Measurements from ENCODE around the gene COMT. TPM values are rescaled to one million over a fixed set of nuclear protein-coding genes. Genes with fewer than 3 reads are reported as not detected.

Gene COMT
- total and polyA plus RNA-seq, 8 donors = 25.1 to 174 (median 103) TPM

DNA sequence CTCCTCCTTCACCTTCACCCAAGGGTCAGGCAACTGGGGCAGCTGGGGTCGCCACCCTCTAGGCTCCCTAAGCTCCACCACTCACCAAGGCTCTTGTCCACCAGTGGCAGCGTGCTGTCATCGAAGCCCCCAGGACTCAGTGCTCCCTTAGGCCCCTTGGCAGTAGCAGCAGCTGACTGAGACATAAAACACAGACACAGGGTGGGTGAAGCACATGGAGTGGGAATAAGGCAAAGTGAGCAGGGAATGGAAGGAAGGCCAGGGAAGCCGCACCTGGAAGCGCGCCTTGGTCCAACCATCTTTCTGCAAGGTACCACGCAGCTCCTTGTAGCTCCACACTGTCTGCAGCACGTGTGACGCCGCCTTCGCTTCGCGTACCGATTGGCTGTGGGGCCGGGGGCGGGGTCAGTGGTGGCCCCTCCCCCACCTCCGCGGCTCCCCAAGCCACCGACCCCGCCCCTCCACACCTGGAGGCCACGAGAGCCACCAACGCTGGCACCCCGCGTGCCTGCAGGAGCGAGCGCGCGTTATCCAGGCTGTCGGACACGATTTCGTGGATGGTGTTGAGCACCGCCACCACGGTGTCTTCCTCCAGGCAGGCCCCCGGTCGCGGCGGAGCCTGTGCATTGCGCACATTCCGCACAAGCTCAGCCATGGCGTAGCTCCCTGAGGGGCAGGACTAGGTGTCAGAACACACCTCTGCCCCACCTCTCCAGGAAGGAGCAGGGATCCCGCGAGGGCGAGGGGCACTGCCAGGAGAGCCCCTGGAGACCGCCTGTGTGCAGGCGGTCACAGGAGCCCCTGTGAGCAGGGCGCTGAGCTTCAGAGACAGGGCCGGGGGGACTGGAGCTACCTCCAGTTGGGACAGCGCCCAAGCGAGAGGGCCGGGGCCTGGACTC is 31.3 kb downstream of the COMT start:
- Histone ChIP-seq H3K4me1 (peaks cover 6 to 51% (median 37%) of the 10 kb centered on the region in 4 donors), H3K27ac (no peak overlapping the region), H3K27me3 (no peaks in the 10 kb centered on the region), H3K4me3 (no peak overlapping the region), H3K36me3 (peaks cover 0 to 62% (median 41%) of the 10 kb centered on the region in 4 donors), H3K9me3 (no peaks in the 10 kb centered on the region)
- no peak for DNase-seq
- WGBS, 5 donors = 90 to 97% (median 95%) methylated on average over 36 to 50 of the region's 50 CpGs
- intact Hi-C loops (cut with DNase I; ENCODE audit: low total_unique reads) = no loop called here
- TF ChIP-seq EP300 (IDR thresholded peaks at IDR 0.05) = no peak
- no peak for TF ChIP-seq CTCF (IDR thresholded peaks at IDR 0.05)
- TF ChIP-seq POLR2A (IDR thresholded peaks at IDR 0.05) = no peak
- no peak for TF ChIP-seq POLR2AphosphoS5 (IDR thresholded peaks at IDR 0.05)

DNA sequence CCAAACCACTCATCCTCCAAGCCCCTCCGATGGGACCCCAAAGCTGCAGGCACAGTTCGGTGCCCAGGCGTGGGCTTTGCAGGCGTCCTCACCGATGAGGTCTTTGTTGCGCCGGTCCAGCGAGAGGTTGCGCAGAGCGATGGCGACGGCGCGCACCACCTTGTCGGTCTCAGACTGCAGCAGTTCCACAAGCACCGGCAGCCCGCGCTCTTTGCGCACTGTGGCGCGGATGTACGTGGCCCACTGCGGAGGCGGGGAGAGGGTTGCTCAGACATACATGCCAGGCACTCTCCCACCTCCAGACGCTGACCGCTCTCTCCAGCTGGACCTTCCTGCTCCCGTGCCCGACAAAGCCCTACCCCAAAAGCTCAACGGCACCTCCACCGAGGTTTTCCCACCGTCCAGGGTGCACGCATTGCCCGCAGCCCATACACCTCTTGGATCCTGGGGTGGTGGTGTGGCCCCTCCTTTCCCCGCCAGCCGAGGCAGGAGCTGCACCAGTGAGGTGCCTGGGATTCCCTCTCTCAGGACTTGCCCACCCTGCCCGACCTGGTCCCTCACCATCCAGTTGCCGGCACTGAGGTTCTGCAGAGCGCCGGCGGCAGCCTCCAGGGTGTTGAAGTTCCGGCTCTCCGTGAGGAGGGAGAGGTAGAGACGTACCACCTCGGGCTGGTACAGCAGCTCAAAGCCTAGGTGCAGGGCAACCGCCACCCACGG is 32.1 kb downstream of the COMT start:
- Histone ChIP-seq H3K27ac (no peak overlapping the region), H3K4me1 (peaks cover 6 to 43% (median 33%) of the 10 kb centered on the region in 4 donors), H3K9me3 (no peaks in the 10 kb centered on the region), H3K4me3 (no peak overlapping the region), H3K27me3 (no peaks in the 10 kb centered on the region), H3K36me3 (peaks cover 0 to 62% (median 40%) of the 10 kb centered on the region in 4 donors)
- WGBS, 5 donors = 91 to 96% (median 96%) methylated on average over 43 to 46 of the region's 46 CpGs
- no peak for DNase-seq
- no peak for TF ChIP-seq POLR2AphosphoS5 (IDR thresholded peaks at IDR 0.05)
- TF ChIP-seq CTCF (IDR thresholded peaks at IDR 0.05) = no peak
- no peak for TF ChIP-seq POLR2A (IDR thresholded peaks at IDR 0.05)
- no peak for TF ChIP-seq EP300 (IDR thresholded peaks at IDR 0.05)
- intact Hi-C loops (cut with DNase I; ENCODE audit: low total_unique reads) = no loop called here

DNA sequence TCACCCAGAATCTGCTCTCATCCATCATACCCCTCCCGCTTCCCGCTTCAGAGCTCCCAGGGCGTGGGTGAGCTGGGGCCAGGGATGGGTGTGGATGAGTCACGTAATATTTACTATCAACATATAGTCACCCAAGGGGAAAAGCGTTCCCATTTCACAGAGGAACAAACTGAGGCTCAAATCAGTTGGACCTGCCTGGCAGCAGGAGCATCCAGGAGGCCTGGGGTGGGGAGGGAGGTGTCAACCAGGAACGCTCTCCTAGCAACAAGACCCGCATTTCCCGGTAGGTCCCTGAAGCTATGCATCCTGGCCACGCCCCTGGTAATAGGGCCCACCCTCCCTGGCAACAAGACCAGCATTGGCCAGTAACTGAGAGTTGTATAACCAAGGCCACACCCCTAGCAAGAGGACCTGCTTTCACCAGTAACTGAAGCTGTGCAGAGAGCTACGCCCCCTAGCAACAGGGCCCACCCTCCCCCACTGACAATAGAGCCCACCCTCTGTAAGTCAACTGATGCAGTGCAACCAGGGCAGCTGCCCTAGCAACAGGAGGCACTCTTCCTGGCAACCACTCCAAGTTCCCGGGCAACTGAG is 32.8 kb downstream of the COMT start:
- H3K9me3 ChIP-seq = no peaks in the 10 kb centered on the region
- intact Hi-C loops (cut with DNase I; ENCODE audit: low total_unique reads) = no loop called here
- no peak overlapping the region for H3K27ac ChIP-seq
- 52 to 89% (median 56%) methylated on average over 5 to 11 of the region's 11 CpGs for WGBS, 5 donors
- peaks cover 6 to 37% (median 26%) of the 10 kb centered on the region in 4 donors for H3K4me1 ChIP-seq
- TF ChIP-seq POLR2A (IDR thresholded peaks at IDR 0.05) = no peak
- no peak overlapping the region for H3K4me3 ChIP-seq
- H3K27me3 ChIP-seq = no peaks in the 10 kb centered on the region
- peak; percentile 53 to 90 for DNase-seq
- peaks cover 0 to 62% (median 40%) of the 10 kb centered on the region in 4 donors for H3K36me3 ChIP-seq

GRCh38 chr22:19974935-19975706 is 33.5 kb downstream of the COMT start:
- H3K36me3 ChIP-seq = peaks cover 7 to 62% (median 44%) of the 10 kb centered on the region in 4 donors
- H3K9me3 ChIP-seq = no peaks in the 10 kb centered on the region
- peak overlapping the region in 2 of 5 donors; percentile 30 to 38 for H3K27ac ChIP-seq
- H3K4me3 ChIP-seq = no peak overlapping the region
- no peaks in the 10 kb centered on the region for H3K27me3 ChIP-seq
- peaks cover 6 to 33% (median 23%) of the 10 kb centered on the region in 4 donors for H3K4me1 ChIP-seq
- no peak for DNase-seq
- TF ChIP-seq POLR2AphosphoS5 (IDR thresholded peaks at IDR 0.05) (no peak), POLR2A (IDR thresholded peaks at IDR 0.05) (no peak), EP300 (IDR thresholded peaks at IDR 0.05) (no peak), CTCF (IDR thresholded peaks at IDR 0.05) (no peak)
- 59 to 74% (median 64%) methylated on average over 8 to 13 of the region's 13 CpGs for WGBS, 5 donors
- intact Hi-C loops (cut with DNase I; ENCODE audit: low total_unique reads) = loop anchor here (5.0 kb wide), 1 partner anchor 37 kb away; no protein-coding TSS in a partner anchor
